Ectodermal cell (in vitro differentiated cells): ENCODE results near the gene LRRN2. TPM values are rescaled to one million over a fixed set of nuclear protein-coding genes. Genes with fewer than 3 reads are reported as not detected.

ENCODE experiments used
- H3K27ac ChIP-seq: 2 replicates; pipeline ENCODE4 v1.7.0; 2013; ENCODE audit warnings: mild to moderate bottlenecking, low read depth, low read length; ENCODE audit not compliant: insufficient read depth, poor library complexity, severe bottlenecking
- H3K27me3 ChIP-seq: 2 replicates; pipeline ENCODE4 v1.7.0; 2013; ENCODE audit warnings: mild to moderate bottlenecking, low read length; ENCODE audit not compliant: insufficient read depth, control insufficient read depth, poor library complexity, severe bottlenecking
- H3K36me3 ChIP-seq: one replicate; pipeline ENCODE4 v1.7.0; 2013; ENCODE audit warnings: low read length; ENCODE audit not compliant: control insufficient read depth, insufficient read depth
- H3K4me1 ChIP-seq: one replicate; pipeline ENCODE4 v1.7.0; 2013; ENCODE audit warnings: low read length; ENCODE audit not compliant: control insufficient read depth, insufficient read depth
- H3K4me3 ChIP-seq: 2 replicates; pipeline ENCODE4 v1.7.0; 2013; ENCODE audit warnings: low read depth, low read length, control low read depth; ENCODE audit not compliant: insufficient read depth
- H3K9me3 ChIP-seq: 2 replicates; pipeline ENCODE4 v1.7.0; 2013; ENCODE audit warnings: mild to moderate bottlenecking, low read length, moderate library complexity; ENCODE audit not compliant: control insufficient read depth
- WGBS, 2 experiments: methylation state at CpG; one replicate each; pipeline ENCODE4 v1.1.7; 2013; ENCODE audit warnings: missing lambda C conversion rate in 2 of 2; 5-methylcytosine and 5-hydroxymethylcytosine counted together
- polyA plus RNA-seq, 4 experiments: library from polyadenylated mRNA; stranded (reverse); fragments of 50-300 nt; gene quantifications; one replicate each; pipeline ENCODE4 v1.2.3, GENCODE V29; 2013

LRRN2 gene
- polyA plus RNA-seq (2013, experiment 1 of 4) = 5.1 TPM
- polyA plus RNA-seq (2013, experiment 2 of 4) = 7.6 TPM
- 6.7 TPM for polyA plus RNA-seq (2013, experiment 3 of 4)
- 6.4 TPM for polyA plus RNA-seq (2013, experiment 4 of 4)

DNA sequence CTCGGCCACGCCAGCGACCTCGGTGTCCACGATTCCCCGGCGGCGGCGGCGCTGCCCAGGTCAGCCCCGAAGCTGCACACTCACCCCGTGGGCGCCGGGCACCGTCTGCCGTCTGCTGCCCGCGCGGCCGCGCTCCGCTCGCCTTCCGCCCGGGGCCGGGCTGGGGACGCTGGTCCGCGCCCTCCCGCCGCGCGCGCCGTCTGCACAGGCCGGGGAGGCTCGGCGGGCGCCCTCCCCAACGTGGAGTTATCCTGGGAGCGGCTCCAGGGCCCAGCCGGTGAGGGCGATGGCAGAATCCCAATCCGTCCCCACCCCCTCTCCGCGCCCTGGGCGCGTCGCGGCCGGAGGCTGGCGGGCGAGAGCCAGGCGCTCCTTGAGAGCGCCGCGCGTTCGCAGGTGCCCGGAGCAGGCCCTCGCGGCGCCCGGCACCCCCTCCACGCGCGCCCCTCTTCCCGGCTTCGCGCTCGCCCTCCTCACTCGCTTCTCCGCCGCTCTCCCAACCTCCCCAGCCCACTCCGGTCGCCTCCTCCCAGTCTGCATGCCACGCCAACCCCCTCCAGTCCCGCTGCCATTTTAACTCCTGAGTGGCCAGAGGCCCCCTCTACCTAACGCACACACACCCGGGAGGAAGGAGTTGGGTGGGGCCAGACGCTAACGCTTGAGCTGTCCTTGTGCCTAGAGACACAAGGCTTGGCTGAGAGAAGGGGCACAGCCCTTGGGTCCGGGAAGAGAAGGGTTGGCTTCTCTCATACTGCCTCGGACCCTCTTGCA, at the start of gene LRRN2:
TSS of gene LRRN2 (minus strand) at position 503 of the 771 bp plus-strand sequence. CDS start 65,746 bp downstream, outside the sequence.
- Histone ChIP-seq H3K4me3 (peak within 1 kb of the TSS; percentile 56), H3K9me3 (no peaks in the 10 kb centered on the region), H3K4me1 (no peaks in the 10 kb centered on the region), H3K27ac (no peak within 1 kb of the TSS), H3K27me3 (peaks cover 58% of the 10 kb centered on the region), H3K36me3 (no peaks in the 10 kb centered on the region)
- WGBS, 2 experiments = 1% methylated on average over 84 of the region's 84 CpGs

DNA sequence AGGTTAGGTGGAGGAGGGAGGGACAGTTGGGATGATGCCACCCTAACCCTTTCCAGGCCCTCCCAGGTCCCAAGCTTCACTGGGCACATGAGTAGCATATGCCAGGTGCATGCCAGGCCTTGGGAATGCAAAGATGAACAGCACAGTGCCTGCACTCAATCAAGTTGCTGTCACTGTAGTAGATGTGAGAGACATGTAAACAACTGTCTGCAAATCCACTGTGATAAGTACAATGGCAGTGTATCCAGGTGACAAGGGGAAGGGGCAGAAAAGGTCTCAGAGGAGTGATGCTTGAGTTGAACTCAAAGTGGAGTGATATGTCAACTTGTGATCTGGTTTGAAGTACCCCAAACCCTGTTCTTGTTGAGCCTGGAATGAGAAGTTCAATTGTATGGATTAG, 49.5 kb upstream of the LRRN2 start:
- H3K27ac ChIP-seq = no peak overlapping the region
- no peaks in the 10 kb centered on the region for H3K36me3 ChIP-seq
- no peaks in the 10 kb centered on the region for H3K27me3 ChIP-seq
- H3K4me3 ChIP-seq = no peak overlapping the region
- no peaks in the 10 kb centered on the region for H3K9me3 ChIP-seq
- H3K4me1 ChIP-seq = no peaks in the 10 kb centered on the region

DNA sequence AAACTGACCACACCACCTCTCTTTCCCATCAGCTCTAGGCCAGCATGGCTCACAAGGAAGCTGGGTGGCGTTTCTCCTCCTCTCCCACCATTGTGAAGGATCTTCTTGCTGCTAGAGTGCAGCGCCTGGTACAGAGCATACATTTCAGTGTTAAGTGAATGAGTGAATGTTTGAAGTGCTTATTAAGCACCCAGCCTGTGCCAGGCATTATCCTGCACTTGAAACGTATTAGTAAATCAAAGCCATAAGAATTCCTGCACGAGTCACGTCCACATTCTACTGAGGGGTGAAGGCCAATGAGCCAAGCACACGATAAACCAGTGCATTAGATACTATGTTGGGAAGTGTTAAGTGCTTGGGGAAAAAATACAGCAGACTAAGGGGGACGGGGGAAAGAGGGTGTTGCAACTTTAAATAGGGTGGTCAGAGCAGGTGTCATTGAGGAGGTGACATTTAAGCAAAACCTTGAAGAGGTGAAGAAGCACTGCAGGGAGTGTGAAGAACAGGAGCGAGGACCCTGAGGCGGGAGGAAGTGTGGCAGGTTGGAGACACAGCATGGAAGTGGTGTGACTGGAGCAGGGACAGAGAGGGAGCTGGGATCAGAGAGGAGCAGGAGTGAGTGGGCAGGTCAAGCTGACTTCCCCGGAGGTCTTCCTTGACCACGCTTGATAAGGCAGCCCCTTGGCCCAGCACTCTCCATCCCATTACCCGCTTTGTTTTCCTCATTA, 48.5 kb upstream of the LRRN2 start:
- Histone ChIP-seq H3K9me3 (no peaks in the 10 kb centered on the region), H3K4me1 (no peaks in the 10 kb centered on the region), H3K36me3 (no peaks in the 10 kb centered on the region), H3K4me3 (no peak overlapping the region), H3K27me3 (no peaks in the 10 kb centered on the region), H3K27ac (no peak overlapping the region)
- 86 to 87% methylated on average over 12 of the region's 12 CpGs for WGBS, 2 experiments

DNA sequence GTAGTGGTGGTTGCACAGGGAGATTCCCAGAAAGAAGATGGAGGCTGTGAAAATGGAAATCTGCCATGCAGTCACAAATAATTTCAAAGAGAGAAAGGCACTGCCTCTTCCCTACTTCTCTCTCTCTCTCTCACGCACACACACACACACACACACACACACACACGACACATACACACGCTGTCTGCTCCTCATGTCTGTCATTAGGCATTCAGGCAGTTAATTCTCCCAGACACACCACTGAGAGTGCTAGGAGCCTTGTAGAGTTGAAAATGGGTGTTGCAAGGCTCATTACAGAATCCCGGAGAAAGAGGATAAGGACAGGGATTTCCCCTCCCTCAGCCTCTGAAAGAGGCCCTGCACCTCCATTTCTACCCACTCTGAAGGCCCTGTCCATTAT, 47.8 kb upstream of the LRRN2 start:
- WGBS, 2 experiments = 78 to 82% methylated on average over 4 of the region's 4 CpGs

DNA sequence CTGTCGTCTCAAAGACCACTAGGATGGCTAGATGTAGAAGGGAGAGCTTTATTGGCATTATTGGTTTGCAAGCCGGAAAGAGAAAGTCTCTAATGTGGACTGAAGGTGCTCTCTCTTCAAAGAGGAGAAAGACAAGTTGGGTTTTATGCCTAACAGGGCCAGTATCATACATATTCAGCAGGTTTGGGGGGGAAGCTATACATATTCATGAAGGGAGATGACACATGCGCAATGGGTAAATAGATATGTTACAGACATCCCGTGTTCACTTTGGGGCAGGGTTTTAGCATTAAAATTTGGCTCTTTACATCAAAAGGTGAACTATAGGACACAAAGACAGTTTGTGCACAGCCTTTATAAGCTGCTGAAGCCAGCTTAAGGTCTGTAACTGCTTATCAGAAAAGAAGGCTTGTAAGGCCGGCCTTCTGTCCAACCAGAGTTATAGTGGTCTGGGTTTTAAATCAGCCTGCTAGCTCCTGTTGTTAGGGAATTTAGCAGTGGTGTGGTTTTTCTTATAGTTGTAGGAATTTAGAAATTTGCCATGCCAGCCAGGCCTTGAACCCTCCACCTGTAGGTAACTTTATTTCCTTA, 46.5 kb upstream of the LRRN2 start:
- WGBS, 2 experiments = 92 to 95% methylated on average over 5 of the region's 5 CpGs
- H3K4me1 ChIP-seq = no peaks in the 10 kb centered on the region
- H3K27me3 ChIP-seq = no peaks in the 10 kb centered on the region
- H3K9me3 ChIP-seq = no peaks in the 10 kb centered on the region
- no peak overlapping the region for H3K27ac ChIP-seq
- no peak overlapping the region for H3K4me3 ChIP-seq
- no peaks in the 10 kb centered on the region for H3K36me3 ChIP-seq

More for the DNA sequence above, 47.8 kb upstream of the LRRN2 start:
- no peaks in the 10 kb centered on the region for H3K27me3 ChIP-seq
- H3K4me1 ChIP-seq = no peaks in the 10 kb centered on the region
- H3K36me3 ChIP-seq = no peaks in the 10 kb centered on the region
- no peaks in the 10 kb centered on the region for H3K9me3 ChIP-seq
- H3K27ac ChIP-seq = no peak overlapping the region
- no peak overlapping the region for H3K4me3 ChIP-seq

DNA sequence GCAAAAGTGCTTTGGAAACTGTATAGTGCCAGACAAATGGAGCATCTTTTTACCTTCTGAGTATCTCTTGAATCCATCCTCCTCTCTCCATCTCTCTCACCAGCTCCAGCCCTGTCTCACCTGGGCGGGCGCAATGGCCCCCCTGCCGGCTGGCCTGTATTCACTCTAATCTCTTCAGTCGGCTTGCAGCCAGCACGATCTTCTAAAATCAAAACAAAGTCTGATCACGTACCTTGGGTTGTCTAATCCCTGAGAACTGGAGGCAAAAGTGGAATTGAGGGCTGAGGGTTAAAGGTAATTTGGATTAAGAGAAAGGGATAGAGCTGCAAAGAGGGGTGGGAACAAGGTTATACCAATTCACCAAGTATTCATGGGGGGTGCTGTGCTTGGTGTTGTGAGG, 46.0 kb upstream of the LRRN2 start:
- no peaks in the 10 kb centered on the region for H3K36me3 ChIP-seq
- no peaks in the 10 kb centered on the region for H3K4me1 ChIP-seq
- 76 to 78% methylated on average over 6 of the region's 6 CpGs for WGBS, 2 experiments
- no peak overlapping the region for H3K27ac ChIP-seq
- no peaks in the 10 kb centered on the region for H3K9me3 ChIP-seq
- H3K27me3 ChIP-seq = no peaks in the 10 kb centered on the region
- no peak overlapping the region for H3K4me3 ChIP-seq

DNA sequence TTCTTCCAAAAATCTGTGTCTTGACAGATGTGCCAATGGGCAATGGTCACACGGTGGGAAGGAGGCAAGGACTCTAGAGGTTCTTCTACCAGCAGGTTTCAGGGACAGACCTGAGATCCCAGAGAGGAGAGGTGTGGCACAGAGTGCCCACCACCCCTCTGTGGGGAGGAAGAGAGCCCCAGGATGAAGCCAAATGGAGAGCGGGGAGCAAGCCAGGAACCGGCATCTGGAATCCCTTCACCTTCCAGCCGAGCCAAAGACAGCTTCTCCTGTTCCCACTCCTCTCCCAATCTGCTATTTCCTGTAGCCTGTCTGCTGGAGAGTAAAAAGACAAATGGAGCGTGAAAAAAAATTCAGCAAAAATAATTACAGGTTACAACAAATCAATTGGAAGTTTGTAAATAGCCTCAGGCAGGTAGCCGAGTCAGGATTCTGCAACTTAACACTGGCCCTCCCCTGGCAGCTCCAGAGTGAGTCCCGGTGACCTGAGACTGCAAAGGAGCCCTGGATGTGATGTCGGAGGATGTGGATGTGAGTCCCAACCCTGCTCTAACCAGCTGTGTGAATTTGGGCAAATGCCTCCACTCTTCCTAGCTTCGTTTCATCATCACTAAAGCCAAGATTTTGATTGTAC, 45.4 kb upstream of the LRRN2 start:
- H3K27me3 ChIP-seq = no peaks in the 10 kb centered on the region
- 80 to 83% methylated on average over 8 to 9 of the region's 9 CpGs for WGBS, 2 experiments
- H3K4me3 ChIP-seq = no peak overlapping the region
- H3K9me3 ChIP-seq = no peaks in the 10 kb centered on the region
- no peaks in the 10 kb centered on the region for H3K4me1 ChIP-seq
- H3K27ac ChIP-seq = no peak overlapping the region
- no peaks in the 10 kb centered on the region for H3K36me3 ChIP-seq

DNA sequence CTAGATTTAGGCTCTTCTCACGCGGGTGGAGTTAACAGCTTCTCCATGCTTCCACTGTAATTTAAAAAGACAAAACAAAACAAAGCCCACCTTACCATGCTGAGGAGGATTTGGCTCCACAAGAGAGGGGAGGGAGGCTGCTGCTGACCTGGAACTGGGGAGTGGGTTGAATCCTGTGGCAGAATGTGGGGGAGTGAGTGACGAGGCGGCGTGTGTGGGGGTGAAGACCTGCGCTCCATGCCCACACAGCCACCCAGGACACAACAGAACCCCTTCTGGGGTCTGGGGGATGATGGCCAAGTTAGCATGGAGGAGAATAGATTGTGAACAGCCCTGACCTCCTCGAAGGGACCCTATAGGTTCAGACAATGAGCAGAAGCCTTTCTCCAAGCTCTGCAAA, 44.0 kb upstream of the LRRN2 start:
- no peaks in the 10 kb centered on the region for H3K27me3 ChIP-seq
- H3K27ac ChIP-seq = no peak overlapping the region
- no peak overlapping the region for H3K4me3 ChIP-seq
- H3K4me1 ChIP-seq = no peaks in the 10 kb centered on the region
- WGBS, 2 experiments = 91 to 99% methylated on average over 5 to 7 of the region's 7 CpGs
- H3K36me3 ChIP-seq = no peaks in the 10 kb centered on the region
- no peaks in the 10 kb centered on the region for H3K9me3 ChIP-seq

DNA sequence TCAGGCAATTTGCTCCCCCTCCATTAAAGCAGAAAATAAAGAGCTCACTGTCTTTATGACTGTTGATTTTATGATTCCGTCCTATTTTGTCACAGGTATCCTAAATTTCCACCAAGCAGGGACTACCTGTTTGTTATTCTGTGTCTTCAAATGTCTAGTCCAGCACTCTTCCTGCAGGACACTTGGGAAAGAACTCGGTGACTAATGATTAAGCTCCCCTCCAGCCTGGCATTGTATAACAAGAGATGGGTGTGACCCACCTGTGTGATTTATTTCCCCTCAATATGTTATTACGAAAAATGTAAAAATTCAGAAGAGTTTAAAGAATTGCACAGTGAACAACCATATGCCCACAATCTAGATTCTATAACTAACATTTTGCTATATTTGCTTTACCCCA, 42.9 kb upstream of the LRRN2 start:
- H3K4me1 ChIP-seq = no peaks in the 10 kb centered on the region
- 94 to 95% methylated on average over 3 of the region's 3 CpGs for WGBS, 2 experiments
- peaks cover 3% of the 10 kb centered on the region for H3K27me3 ChIP-seq
- H3K27ac ChIP-seq = no peak overlapping the region
- H3K4me3 ChIP-seq = no peak overlapping the region
- no peaks in the 10 kb centered on the region for H3K9me3 ChIP-seq
- H3K36me3 ChIP-seq = no peaks in the 10 kb centered on the region

DNA sequence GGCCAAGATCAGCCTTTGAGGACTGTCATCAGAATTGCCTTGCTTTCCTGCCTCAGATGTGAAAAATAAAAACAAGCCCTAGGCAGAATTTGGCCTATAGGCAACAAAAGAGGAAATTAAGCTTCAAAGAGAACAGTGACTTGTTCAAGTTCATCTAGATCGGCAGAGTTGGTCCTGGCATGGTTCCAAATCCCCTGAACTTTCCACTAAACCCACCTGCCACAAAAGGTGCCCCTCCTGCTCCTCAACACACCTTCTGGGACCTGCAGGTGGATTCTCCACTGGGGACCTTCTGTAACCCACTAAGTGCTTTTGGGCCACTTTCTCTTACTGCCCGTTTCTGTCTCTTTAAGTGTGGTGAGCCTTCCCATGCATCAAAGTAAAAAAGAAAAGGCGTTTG, 42.5 kb upstream of the LRRN2 start:
- Histone ChIP-seq H3K4me1 (no peaks in the 10 kb centered on the region), H3K27me3 (peaks cover 3% of the 10 kb centered on the region), H3K9me3 (no peaks in the 10 kb centered on the region), H3K36me3 (no peaks in the 10 kb centered on the region), H3K27ac (no peak overlapping the region), H3K4me3 (no peak overlapping the region)
- 81 to 91% methylated on average over 3 of the region's 3 CpGs for WGBS, 2 experiments
